Spleen (tissue), 7 donors: Measurements from ENCODE around the gene AKAP13.

Experiments used
- CTCF ChIP-seq, 11 experiments: fragments of 200-600 bp in 7 of 11; fragments of 450-650 bp in 4 of 11; sonication (generic) in 4 of 11; IDR thresholded peaks in 8 of 11; conservative IDR thresholded peaks in 3 of 11; 1 replicate in 7 of 11; 2 replicates in 4 of 11; pipeline versions ENCODE4 v1.4.0 to v1.8.0; 2016 to 2021; ENCODE audit warnings: antibody characterized with exemption in 11 of 11, inconsistent platforms in 4 of 11, mild to moderate bottlenecking in 1 of 11
- POLR2A ChIP-seq, 3 donors: fragments of 450-650 bp; IDR thresholded peaks; one replicate each; pipeline ENCODE4 v1.5.1; 2017; ENCODE audit warnings: antibody characterized with exemption in 3 of 3, mild to moderate bottlenecking in 1 of 3
- donor health status: DM: no; HTN: no; CAD: no; lungs with moderate emphysema.
- donor health status: DM: no; HTN: no; CAD: no.
- donor health status: DM: no; HTN: no; CAD: no.

DNA sequence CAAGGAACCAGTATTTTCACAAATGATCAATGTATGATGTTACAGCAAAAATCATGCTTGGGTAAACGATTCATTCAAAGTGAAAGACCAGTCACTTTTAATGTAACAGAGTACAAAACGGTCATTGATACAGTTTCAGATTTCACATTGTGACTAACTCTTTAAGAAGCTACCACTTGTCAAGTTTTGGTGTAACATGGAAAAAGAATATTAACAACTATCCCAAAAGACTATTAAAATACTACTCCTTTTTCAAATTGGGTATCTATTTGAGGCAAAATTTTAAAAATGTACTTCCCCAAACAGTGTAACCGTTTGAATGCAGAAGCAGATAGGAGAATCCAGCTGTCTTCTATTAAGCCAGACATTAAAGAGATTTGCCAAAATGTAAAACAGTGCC, 31.7 kb downstream of the AKAP13 start:
- TF ChIP-seq POLR2A (IDR thresholded peaks at IDR 0.05) (no peak), CTCF (IDR thresholded peaks at IDR 0.05 in 8 of 11, conservative IDR thresholded peaks at IDR 0.05 in 3 of 11) (no peak)
